ENCODE data around the gene MAP2. TPM values are rescaled to one million over a fixed set of nuclear protein-coding genes. Genes with fewer than 3 reads are reported as not detected.

MAP2 gene
- total RNA-seq, 4 donors from 2014 or later, result 2.0 to 6.4 (median 2.7) TPM

DNA sequence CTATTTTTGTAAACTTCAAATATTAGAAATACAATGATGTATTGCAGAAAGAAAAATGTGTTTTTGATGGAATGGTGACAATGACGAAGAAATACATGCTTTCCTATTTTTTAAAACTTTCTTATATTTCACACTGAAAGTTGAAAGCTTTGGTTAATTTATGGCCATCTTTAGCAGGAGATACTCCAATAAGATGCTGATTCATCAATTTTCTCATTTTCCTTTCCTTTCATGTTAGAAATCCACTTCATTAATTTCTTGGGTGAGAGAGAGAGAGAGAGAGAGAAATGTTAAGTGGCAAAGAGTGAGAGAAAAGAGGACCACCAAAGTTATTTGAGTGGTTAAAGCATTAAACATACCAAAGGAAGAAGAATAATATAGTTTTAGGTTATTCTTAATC, 28.6 kb upstream of the MAP2 start:
- no peaks in the 10 kb centered on the region for H3K4me1 ChIP-seq
- H3K9me3 ChIP-seq, result no peaks in the 10 kb centered on the region
- TF ChIP-seq POLR2AphosphoS5 (IDR thresholded peaks at IDR 0.05), result no peak
- TF ChIP-seq POLR2A (IDR thresholded peaks at IDR 0.05), result no peak
- in situ Hi-C loops (cut with MboI; ENCODE audit: low pct_ligation_motif_present in 1 of 4, low pct_unique_long_range_greater_than_20kb in 1 of 4, low sequenced_read_pairs in 3 of 4) (no loop called here), intact Hi-C loops (cut with DNase I; ENCODE audit: low total_unique reads) (no loop called here)
- no peak for DNase-seq
- H3K27ac ChIP-seq, result no peak overlapping the region
- no peak overlapping the region for H3K4me3 ChIP-seq
- no peaks in the 10 kb centered on the region for H3K27me3 ChIP-seq
- no peaks in the 10 kb centered on the region for H3K36me3 ChIP-seq
- 84 to 89% methylated on average over 1 of the region's 1 CpG for WGBS, 2 donors (ENCODE audit: low coverage in 1 of 2)

DNA sequence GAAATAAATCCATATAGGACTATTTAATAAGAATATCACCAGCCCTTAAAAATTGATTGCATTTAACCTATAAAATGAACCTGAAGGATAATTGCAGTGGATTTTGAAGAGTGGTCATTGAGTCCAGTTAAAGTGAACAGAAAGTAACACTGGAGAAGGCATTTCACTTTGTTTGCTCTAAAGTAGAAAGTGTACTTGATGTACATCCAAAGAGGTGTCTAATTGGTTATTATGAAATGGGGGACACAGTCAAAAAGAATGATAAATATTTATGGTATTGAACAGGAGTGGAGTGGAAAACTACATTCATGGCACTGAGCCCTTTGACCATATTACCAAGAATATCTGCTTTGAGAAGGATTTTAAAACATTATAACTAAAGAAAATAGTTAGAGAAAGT, 28.2 kb upstream of the MAP2 start:
- Histone ChIP-seq H3K4me1 (no peaks in the 10 kb centered on the region), H3K27me3 (no peaks in the 10 kb centered on the region), H3K4me3 (no peak overlapping the region), H3K27ac (no peak overlapping the region), H3K9me3 (no peaks in the 10 kb centered on the region), H3K36me3 (no peaks in the 10 kb centered on the region)
- TF ChIP-seq, protein P1, sequence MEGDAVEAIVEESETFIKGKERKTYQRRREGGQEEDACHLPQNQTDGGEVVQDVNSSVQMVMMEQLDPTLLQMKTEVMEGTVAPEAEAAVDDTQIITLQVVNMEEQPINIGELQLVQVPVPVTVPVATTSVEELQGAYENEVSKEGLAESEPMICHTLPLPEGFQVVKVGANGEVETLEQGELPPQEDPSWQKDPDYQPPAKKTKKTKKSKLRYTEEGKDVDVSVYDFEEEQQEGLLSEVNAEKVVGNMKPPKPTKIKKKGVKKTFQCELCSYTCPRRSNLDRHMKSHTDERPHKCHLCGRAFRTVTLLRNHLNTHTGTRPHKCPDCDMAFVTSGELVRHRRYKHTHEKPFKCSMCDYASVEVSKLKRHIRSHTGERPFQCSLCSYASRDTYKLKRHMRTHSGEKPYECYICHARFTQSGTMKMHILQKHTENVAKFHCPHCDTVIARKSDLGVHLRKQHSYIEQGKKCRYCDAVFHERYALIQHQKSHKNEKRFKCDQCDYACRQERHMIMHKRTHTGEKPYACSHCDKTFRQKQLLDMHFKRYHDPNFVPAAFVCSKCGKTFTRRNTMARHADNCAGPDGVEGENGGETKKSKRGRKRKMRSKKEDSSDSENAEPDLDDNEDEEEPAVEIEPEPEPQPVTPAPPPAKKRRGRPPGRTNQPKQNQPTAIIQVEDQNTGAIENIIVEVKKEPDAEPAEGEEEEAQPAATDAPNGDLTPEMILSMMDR (IDR thresholded peaks at IDR 0.05), result no peak
- TF ChIP-seq POLR2A (IDR thresholded peaks at IDR 0.05), result no peak
- TF ChIP-seq EP300 (IDR thresholded peaks at IDR 0.05; ENCODE audit: low read depth), result no peak
- TF ChIP-seq POLR2AphosphoS5 (IDR thresholded peaks at IDR 0.05), result no peak
- in situ Hi-C loops (cut with MboI; ENCODE audit: low pct_ligation_motif_present in 1 of 4, low pct_unique_long_range_greater_than_20kb in 1 of 4, low sequenced_read_pairs in 3 of 4) (no loop called here), intact Hi-C loops (cut with DNase I; ENCODE audit: low total_unique reads) (no loop called here)
- DNase-seq, result no peak

DNA sequence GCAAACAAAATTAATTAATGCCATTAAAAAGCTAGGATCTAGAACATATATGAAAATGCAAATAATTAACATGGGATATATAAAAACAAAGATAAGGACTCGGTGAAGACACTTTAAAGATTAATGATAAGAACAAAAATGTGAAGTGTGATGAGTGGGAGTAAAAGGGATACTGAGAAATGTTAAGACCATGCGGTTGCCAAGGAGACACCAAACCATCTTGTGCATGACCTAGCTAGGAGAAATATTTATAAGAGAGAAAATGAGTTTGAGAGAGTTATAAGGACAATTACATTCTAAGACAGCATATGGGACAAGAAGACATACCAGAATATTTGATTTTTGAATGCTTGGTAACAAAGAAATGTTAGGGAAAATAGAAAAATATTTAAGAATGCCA, 25.4 kb upstream of the MAP2 start:
- in situ Hi-C loops (cut with MboI; ENCODE audit: low pct_ligation_motif_present in 1 of 4, low pct_unique_long_range_greater_than_20kb in 1 of 4, low sequenced_read_pairs in 3 of 4) (no loop called here), intact Hi-C loops (cut with DNase I; ENCODE audit: low total_unique reads) (no loop called here)
- WGBS, 2 donors (ENCODE audit: low coverage in 1 of 2), result 62 to 68% methylated on average over 2 of the region's 2 CpGs
- H3K27ac ChIP-seq, result no peak overlapping the region
- no peak for DNase-seq
- H3K9me3 ChIP-seq, result no peaks in the 10 kb centered on the region
- H3K4me3 ChIP-seq, result no peak overlapping the region
- no peaks in the 10 kb centered on the region for H3K36me3 ChIP-seq
- H3K4me1 ChIP-seq, result no peaks in the 10 kb centered on the region
- TF ChIP-seq POLR2AphosphoS5 (IDR thresholded peaks at IDR 0.05), result no peak
- TF ChIP-seq POLR2A (IDR thresholded peaks at IDR 0.05), result no peak
- TF ChIP-seq EP300 (IDR thresholded peaks at IDR 0.05; ENCODE audit: low read depth), result no peak
- TF ChIP-seq, protein P1 (IDR thresholded peaks at IDR 0.05), result no peak
- no peaks in the 10 kb centered on the region for H3K27me3 ChIP-seq

GRCh38 chr2:209401788-209402187, 22.1 kb upstream of the MAP2 start:
- no peak for DNase-seq
- intact Hi-C loops (cut with DNase I; ENCODE audit: low total_unique reads) (no loop called here), in situ Hi-C loops (cut with MboI; ENCODE audit: low pct_ligation_motif_present in 1 of 4, low pct_unique_long_range_greater_than_20kb in 1 of 4, low sequenced_read_pairs in 3 of 4) (no loop called here)
- Histone ChIP-seq H3K9me3 (no peaks in the 10 kb centered on the region), H3K4me1 (no peaks in the 10 kb centered on the region), H3K4me3 (no peak overlapping the region), H3K36me3 (no peaks in the 10 kb centered on the region), H3K27me3 (no peaks in the 10 kb centered on the region), H3K27ac (no peak overlapping the region)
- WGBS, 2 donors (ENCODE audit: low coverage in 1 of 2), result 72 to 73% methylated on average over 3 of the region's 3 CpGs
- no peak for TF ChIP-seq POLR2A (IDR thresholded peaks at IDR 0.05)
- no peak for TF ChIP-seq EP300 (IDR thresholded peaks at IDR 0.05; ENCODE audit: low read depth)
- TF ChIP-seq, protein P1 (IDR thresholded peaks at IDR 0.05), result no peak
- no peak for TF ChIP-seq POLR2AphosphoS5 (IDR thresholded peaks at IDR 0.05)

DNA sequence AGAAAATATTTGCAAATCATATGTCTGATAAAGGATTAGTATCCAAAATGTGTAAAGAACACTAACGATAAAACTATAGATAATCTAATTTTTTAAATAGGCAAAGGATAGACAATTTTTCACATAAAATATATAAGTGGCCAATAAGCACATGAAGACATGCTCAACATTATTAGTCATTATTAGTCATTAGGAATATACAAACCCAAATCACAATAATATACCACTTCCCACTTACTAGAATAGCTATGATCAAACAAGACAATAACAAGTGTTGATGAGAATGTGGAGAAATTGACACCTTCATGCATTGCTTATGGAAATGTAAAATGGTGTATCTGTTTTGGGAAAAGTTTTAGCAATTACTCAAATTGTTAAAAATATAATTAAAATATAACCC, 12.6 kb upstream of the MAP2 start:
- in situ Hi-C loops (cut with MboI; ENCODE audit: low pct_ligation_motif_present in 1 of 4, low pct_unique_long_range_greater_than_20kb in 1 of 4, low sequenced_read_pairs in 3 of 4) (no loop called here), intact Hi-C loops (cut with DNase I; ENCODE audit: low total_unique reads) (no loop called here)
- no peaks in the 10 kb centered on the region for H3K4me1 ChIP-seq
- H3K4me3 ChIP-seq, result no peak overlapping the region
- H3K27me3 ChIP-seq, result no peaks in the 10 kb centered on the region
- no peak for DNase-seq
- no peak overlapping the region for H3K27ac ChIP-seq
- WGBS, 2 donors (ENCODE audit: low coverage in 1 of 2), result 92 to 98% methylated on average over 1 of the region's 1 CpG
- TF ChIP-seq EP300 (IDR thresholded peaks at IDR 0.05; ENCODE audit: low read depth) (no peak), POLR2A (IDR thresholded peaks at IDR 0.05) (no peak), POLR2AphosphoS5 (IDR thresholded peaks at IDR 0.05) (no peak)
- TF ChIP-seq, protein P1 (IDR thresholded peaks at IDR 0.05), result no peak
- no peaks in the 10 kb centered on the region for H3K36me3 ChIP-seq
- H3K9me3 ChIP-seq, result no peaks in the 10 kb centered on the region

Measured in transverse colon (tissue), 4 donors.